ENCODE measurements around the gene COL25A1.

The COL25A1 gene

GRCh38 chr4:109235683-109236082 is 66.8 kb downstream of the COL25A1 start:
- no peak overlapping the region for H3K4me3 Mint-ChIP-seq
- H3K4me1 Mint-ChIP-seq = peaks cover 22% of the 10 kb centered on the region
- no peaks in the 10 kb centered on the region for H3K27me3 Mint-ChIP-seq (ENCODE audit: low read depth)
- H3K36me3 Mint-ChIP-seq (ENCODE audit: low read depth) = peaks cover 34% of the 10 kb centered on the region
- no peak overlapping the region for H3K27ac Mint-ChIP-seq
- no peak for TF ChIP-seq CTCF (IDR thresholded peaks at IDR 0.05; ENCODE audit: unreplicated experiment in 3 of 3)
- H3K9me3 Mint-ChIP-seq = peaks cover 11% of the 10 kb centered on the region

- H3K27me3 Mint-ChIP-seq (ENCODE audit: low read depth) = no peaks in the 10 kb centered on the region
- H3K4me1 Mint-ChIP-seq = peaks cover 22% of the 10 kb centered on the region
- H3K4me3 Mint-ChIP-seq = no peak overlapping the region
- peaks cover 11% of the 10 kb centered on the region for H3K9me3 Mint-ChIP-seq
- no peak for TF ChIP-seq CTCF (IDR thresholded peaks at IDR 0.05; ENCODE audit: unreplicated experiment in 3 of 3)
- H3K27ac Mint-ChIP-seq = no peak overlapping the region
- peaks cover 39% of the 10 kb centered on the region for H3K36me3 Mint-ChIP-seq (ENCODE audit: low read depth)
Measured at GRCh38 chr4:109234596-109234995, 67.9 kb downstream of the COL25A1 start.

- Mint-ChIP-seq H3K36me3 (ENCODE audit: low read depth) (peaks cover 47% of the 10 kb centered on the region), H3K9me3 (peaks cover 11% of the 10 kb centered on the region), H3K27ac (peak overlapping the region in 2 of 3 experiments; percentile 29 to 76), H3K27me3 (ENCODE audit: low read depth) (no peaks in the 10 kb centered on the region), H3K4me1 (peaks cover 27% of the 10 kb centered on the region), H3K4me3 (no peak overlapping the region)
- no peak for TF ChIP-seq CTCF (IDR thresholded peaks at IDR 0.05; ENCODE audit: unreplicated experiment in 3 of 3)
Measured at GRCh38 chr4:109233570-109233969, 68.9 kb downstream of the COL25A1 start.

GRCh38 chr4:109232681-109233080 is 69.8 kb downstream of the COL25A1 start:
- no peaks in the 10 kb centered on the region for H3K27me3 Mint-ChIP-seq (ENCODE audit: low read depth)
- peaks cover 27% of the 10 kb centered on the region for H3K4me1 Mint-ChIP-seq
- peaks cover 11% of the 10 kb centered on the region for H3K9me3 Mint-ChIP-seq
- peaks cover 38% of the 10 kb centered on the region for H3K36me3 Mint-ChIP-seq (ENCODE audit: low read depth)
- H3K4me3 Mint-ChIP-seq = no peak overlapping the region
- peak overlapping the region; percentile 51 to 76 (median 59) for H3K27ac Mint-ChIP-seq
- TF ChIP-seq CTCF (IDR thresholded peaks at IDR 0.05; ENCODE audit: unreplicated experiment in 3 of 3) = no peak

GRCh38 chr4:109231331-109231730 is 71.1 kb downstream of the COL25A1 start:
- Mint-ChIP-seq H3K9me3 (peaks cover 8% of the 10 kb centered on the region), H3K27ac (peak overlapping the region; percentile 17 to 27 (median 18)), H3K4me1 (peaks cover 27% of the 10 kb centered on the region), H3K36me3 (ENCODE audit: low read depth) (peaks cover 33% of the 10 kb centered on the region), H3K4me3 (no peak overlapping the region), H3K27me3 (ENCODE audit: low read depth) (no peaks in the 10 kb centered on the region)
- TF ChIP-seq CTCF (IDR thresholded peaks at IDR 0.05; ENCODE audit: unreplicated experiment in 3 of 3) = no peak

- H3K4me3 Mint-ChIP-seq = no peak overlapping the region
- H3K9me3 Mint-ChIP-seq = no peaks in the 10 kb centered on the region
- H3K27ac Mint-ChIP-seq = no peak overlapping the region
- H3K27me3 Mint-ChIP-seq (ENCODE audit: low read depth) = no peaks in the 10 kb centered on the region
- no peak for TF ChIP-seq CTCF (IDR thresholded peaks at IDR 0.05; ENCODE audit: unreplicated experiment in 3 of 3)
- peaks cover 27% of the 10 kb centered on the region for H3K4me1 Mint-ChIP-seq
- H3K36me3 Mint-ChIP-seq (ENCODE audit: low read depth) = peaks cover 25% of the 10 kb centered on the region
Measured at GRCh38 chr4:109229028-109229427, 73.4 kb downstream of the COL25A1 start.
